OCI-LY3 (cell line): ENCODE results near the gene FAM89B.

Experiments
- EZH2phosphoT487 ChIP-seq: fragments of 200-600 bp; shearing (Covaris generic); IDR thresholded peaks from 2 replicates; pipeline ENCODE4 v1.6.1; 2018; ENCODE audit warnings: antibody characterized with exemption, mixed run types, low read depth
- TF ChIP-seq, protein P1 (sequence below): fragments of 200-600, 300-600 bp; sonication (generic); IDR thresholded peaks from 2 replicates; pipeline ENCODE4 v1.5.1; 2014; ENCODE audit warnings: antibody characterized with exemption, low read length, low read depth

- TF ChIP-seq, protein P1, sequence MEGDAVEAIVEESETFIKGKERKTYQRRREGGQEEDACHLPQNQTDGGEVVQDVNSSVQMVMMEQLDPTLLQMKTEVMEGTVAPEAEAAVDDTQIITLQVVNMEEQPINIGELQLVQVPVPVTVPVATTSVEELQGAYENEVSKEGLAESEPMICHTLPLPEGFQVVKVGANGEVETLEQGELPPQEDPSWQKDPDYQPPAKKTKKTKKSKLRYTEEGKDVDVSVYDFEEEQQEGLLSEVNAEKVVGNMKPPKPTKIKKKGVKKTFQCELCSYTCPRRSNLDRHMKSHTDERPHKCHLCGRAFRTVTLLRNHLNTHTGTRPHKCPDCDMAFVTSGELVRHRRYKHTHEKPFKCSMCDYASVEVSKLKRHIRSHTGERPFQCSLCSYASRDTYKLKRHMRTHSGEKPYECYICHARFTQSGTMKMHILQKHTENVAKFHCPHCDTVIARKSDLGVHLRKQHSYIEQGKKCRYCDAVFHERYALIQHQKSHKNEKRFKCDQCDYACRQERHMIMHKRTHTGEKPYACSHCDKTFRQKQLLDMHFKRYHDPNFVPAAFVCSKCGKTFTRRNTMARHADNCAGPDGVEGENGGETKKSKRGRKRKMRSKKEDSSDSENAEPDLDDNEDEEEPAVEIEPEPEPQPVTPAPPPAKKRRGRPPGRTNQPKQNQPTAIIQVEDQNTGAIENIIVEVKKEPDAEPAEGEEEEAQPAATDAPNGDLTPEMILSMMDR, result no peak
- no peak for TF ChIP-seq EZH2phosphoT487
Observed at GRCh38 chr11:65559951-65560537, 12.3 kb upstream of the FAM89B start.
